Ovary (tissue), 3 donors: ENCODE measurements around the gene PEX14.

Experiments
- EP300 ChIP-seq: sonication (generic); formaldehyde crosslinking; IDR thresholded peaks from one replicate; pipeline ENCODE4 v1.6.1; 2017; ENCODE audit warnings: antibody characterized with exemption
- POLR2A ChIP-seq: fragments of 450-650 bp; IDR thresholded peaks from one replicate; pipeline ENCODE4 v1.6.1; 2017; ENCODE audit warnings: antibody characterized with exemption, mild to moderate bottlenecking, moderate library complexity
- TF ChIP-seq, protein P1 (sequence below), 3 donors: fragments of 450-650 bp in 2 of 3; fragments of 200-600 bp in 1 of 3; IDR thresholded peaks; one replicate each; pipeline versions ENCODE4 v1.5.1 to v1.8.0; 2016 to 2022; ENCODE audit warnings: antibody characterized with exemption in 3 of 3, mild to moderate bottlenecking in 1 of 3
- donor health status: DM: no; HTN: no; CAD: no.

- TF ChIP-seq, protein P1, sequence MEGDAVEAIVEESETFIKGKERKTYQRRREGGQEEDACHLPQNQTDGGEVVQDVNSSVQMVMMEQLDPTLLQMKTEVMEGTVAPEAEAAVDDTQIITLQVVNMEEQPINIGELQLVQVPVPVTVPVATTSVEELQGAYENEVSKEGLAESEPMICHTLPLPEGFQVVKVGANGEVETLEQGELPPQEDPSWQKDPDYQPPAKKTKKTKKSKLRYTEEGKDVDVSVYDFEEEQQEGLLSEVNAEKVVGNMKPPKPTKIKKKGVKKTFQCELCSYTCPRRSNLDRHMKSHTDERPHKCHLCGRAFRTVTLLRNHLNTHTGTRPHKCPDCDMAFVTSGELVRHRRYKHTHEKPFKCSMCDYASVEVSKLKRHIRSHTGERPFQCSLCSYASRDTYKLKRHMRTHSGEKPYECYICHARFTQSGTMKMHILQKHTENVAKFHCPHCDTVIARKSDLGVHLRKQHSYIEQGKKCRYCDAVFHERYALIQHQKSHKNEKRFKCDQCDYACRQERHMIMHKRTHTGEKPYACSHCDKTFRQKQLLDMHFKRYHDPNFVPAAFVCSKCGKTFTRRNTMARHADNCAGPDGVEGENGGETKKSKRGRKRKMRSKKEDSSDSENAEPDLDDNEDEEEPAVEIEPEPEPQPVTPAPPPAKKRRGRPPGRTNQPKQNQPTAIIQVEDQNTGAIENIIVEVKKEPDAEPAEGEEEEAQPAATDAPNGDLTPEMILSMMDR (IDR thresholded peaks at IDR 0.05): no peak
- no peak for TF ChIP-seq POLR2A
- no peak for TF ChIP-seq EP300
These were observed 25.0 kb upstream of the PEX14 start, which contains the start of gene CORT for GRCh38 chr1:10449751-10450150.
